SK-N-MC (cell line): ENCODE results near the gene TRIM5.
"Not testable (repeated sequence)": the region's sequence is repeated elsewhere in the genome, so short reads cannot be mapped to it uniquely, and the experiment has no call there.

Source experiments
- DNase-seq: peaks from one replicate; pipeline ENCODE4 v3.0.0-alpha.2; 2011; ENCODE audit warnings: low read depth, low spot score
- H3K27ac ChIP-seq: fragments of 200-600 bp; sonication (generic); 2 replicates; pipeline ENCODE4 v1.5.1; 2016; ENCODE audit warnings: mixed run types
- H3K36me3 ChIP-seq: fragments of 200-600 bp; sonication (generic); 2 replicates; pipeline ENCODE4 v1.6.1; 2017; ENCODE audit warnings: antibody characterized with exemption, low read length, mixed read lengths; ENCODE audit not compliant: insufficient read depth
- H3K4me3 ChIP-seq: fragments of 200-600 bp; sonication (generic); 2 replicates; pipeline ENCODE4 v1.5.1; 2016
- H3K9ac ChIP-seq: fragments of 200-600 bp; sonication (generic); 2 replicates; pipeline ENCODE4 v1.8.0; 2017; ENCODE audit warnings: mixed run types, mixed read lengths; ENCODE audit not compliant: insufficient read length
- H3K9me3 ChIP-seq: fragments of 200-600 bp; sonication (generic); 2 replicates; pipeline ENCODE4 v1.6.1; 2017; ENCODE audit warnings: low read depth, mild to moderate bottlenecking, antibody characterized with exemption, low read length, moderate library complexity, mixed read lengths
- EZH2 ChIP-seq: fragments of 200-600 bp; sonication (generic); IDR thresholded peaks from one replicate; pipeline ENCODE4 v1.6.1; 2017; ENCODE audit warnings: antibody characterized with exemption
- FOXP2 ChIP-seq: optimal IDR thresholded peaks from 2 replicates; pipeline ENCODE3; 2011; ENCODE audit warnings: mild to moderate bottlenecking, moderate library complexity; ENCODE audit not compliant: insufficient read depth; ENCODE audit errors: extremely low read length, control extremely low read depth
- POLR2AphosphoS5 ChIP-seq: IDR thresholded peaks from 2 replicates; pipeline ENCODE4 v1.6.1; 2012; ENCODE audit warnings: mild to moderate bottlenecking, low read depth, low read length, borderline replicate concordance

TRIM5 gene

GRCh38 chr11:5671831-5672230 lies 13.0 kb downstream of the TRIM5 start:
- TF ChIP-seq FOXP2 (no peak), EZH2 (no peak), POLR2AphosphoS5 (no peak)
- Histone ChIP-seq H3K4me3 (no peak overlapping the region), H3K9ac (no peak overlapping the region), H3K9me3 (no peaks in the 10 kb centered on the region), H3K27ac (no peak overlapping the region), H3K36me3 (peaks cover 16% of the 10 kb centered on the region)
- no peak for DNase-seq

- Histone ChIP-seq H3K27ac (no peak overlapping the region), H3K9ac (no peak overlapping the region), H3K9me3 (no peaks in the 10 kb centered on the region), H3K4me3 (no peak overlapping the region), H3K36me3 (peaks cover 27% of the 10 kb centered on the region)
- no peak for DNase-seq
- TF ChIP-seq FOXP2 (no peak), EZH2 (no peak), POLR2AphosphoS5 (no peak)
These were observed 18.5 kb downstream of the TRIM5 start for GRCh38 chr11:5666402-5666793.

GRCh38 chr11:5665746-5666401 lies 19.0 kb downstream of the TRIM5 start:
- Histone ChIP-seq H3K4me3 (no peak overlapping the region), H3K36me3 (peaks cover 27% of the 10 kb centered on the region), H3K27ac (no peak overlapping the region), H3K9me3 (no peaks in the 10 kb centered on the region), H3K9ac (no peak overlapping the region)
- TF ChIP-seq POLR2AphosphoS5 = no peak
- DNase-seq = no peak

GRCh38 chr11:5665051-5665570 lies 19.8 kb downstream of the TRIM5 start:
- H3K36me3 ChIP-seq = peaks cover 23% of the 10 kb centered on the region

GRCh38 chr11:5663511-5663910 lies 21.4 kb downstream of the TRIM5 start:
- H3K9ac ChIP-seq = no peak overlapping the region
- no peaks in the 10 kb centered on the region for H3K9me3 ChIP-seq
- DNase-seq = no peak
- no peak for TF ChIP-seq FOXP2
- no peak for TF ChIP-seq POLR2AphosphoS5
- TF ChIP-seq EZH2 = no peak
- peaks cover 14% of the 10 kb centered on the region for H3K36me3 ChIP-seq
- no peak overlapping the region for H3K27ac ChIP-seq
- H3K4me3 ChIP-seq = no peak overlapping the region

More at GRCh38 chr11:5665051-5665570, 19.8 kb downstream of the TRIM5 start:
- Histone ChIP-seq H3K9ac (no peak overlapping the region), H3K4me3 (no peak overlapping the region), H3K27ac (no peak overlapping the region), H3K9me3 (no peaks in the 10 kb centered on the region)
- DNase-seq = no peak
- TF ChIP-seq POLR2AphosphoS5 (no peak), FOXP2 (no peak), EZH2 (no peak)

- no peak for DNase-seq
- Histone ChIP-seq H3K27ac (no peak overlapping the region), H3K4me3 (no peak overlapping the region), H3K36me3 (no peaks in the 10 kb centered on the region), H3K9me3 (no peaks in the 10 kb centered on the region), H3K9ac (no peak overlapping the region)
- TF ChIP-seq FOXP2 (no peak), EZH2 (no peak), POLR2AphosphoS5 (no peak)
These were observed 26.6 kb downstream of the TRIM5 start for GRCh38 chr11:5658318-5658717.

GRCh38 chr11:5656956-5657355 lies 27.9 kb downstream of the TRIM5 start:
- DNase-seq, H3K9me3 ChIP-seq, H3K27ac ChIP-seq: not testable (repeated sequence)

GRCh38 chr11:5655474-5655873 lies 29.4 kb downstream of the TRIM5 start:
- Histone ChIP-seq H3K9me3 (no peaks in the 10 kb centered on the region), H3K27ac (no peak overlapping the region), H3K4me3 (no peak overlapping the region), H3K36me3 (no peaks in the 10 kb centered on the region), H3K9ac (no peak overlapping the region)
- DNase-seq = no peak
- TF ChIP-seq POLR2AphosphoS5 (no peak), EZH2 (no peak), FOXP2 (no peak)

More at GRCh38 chr11:5656956-5657355, 27.9 kb downstream of the TRIM5 start:
- not testable (repeated sequence) for H3K9ac ChIP-seq, H3K36me3 ChIP-seq, H3K4me3 ChIP-seq

- TF ChIP-seq FOXP2 (no peak), EZH2 (no peak), POLR2AphosphoS5 (no peak)
- Histone ChIP-seq H3K9me3 (no peaks in the 10 kb centered on the region), H3K27ac (no peak overlapping the region)
These were observed 38.7 kb downstream of the TRIM5 start for GRCh38 chr11:5646139-5646538.

More at GRCh38 chr11:5646139-5646538, 38.7 kb downstream of the TRIM5 start:
- Histone ChIP-seq H3K4me3 (no peak overlapping the region), H3K36me3 (no peaks in the 10 kb centered on the region), H3K9ac (no peak overlapping the region)
- DNase-seq = no peak
